GM23338 (cell line): ENCODE measurements around the gene ROBO1. TPM values are rescaled to one million over a fixed set of nuclear protein-coding genes. Genes with fewer than 3 reads are reported as not detected.

ENCODE experiments used
- ATAC-seq: fragments of 200-7000 bp; cut with Tn5 transposase; 3 replicates; pipeline ENCODE4 v1.9.1; 2020
- DNase-seq: peaks from one replicate; pipeline ENCODE4 v3.0.0-alpha.2; 2015; ENCODE audit warnings: low spot score
- H2AFZ ChIP-seq: fragments of 200-600 bp; sonication (generic); 2 replicates; pipeline ENCODE4 v1.8.0; 2016; ENCODE audit warnings: antibody characterized with exemption, mild to moderate bottlenecking, moderate library complexity
- H3F3A ChIP-seq: fragments of 200-600 bp; sonication (generic); replicated peaks from 2 replicates; pipeline ENCODE4 v1.8.0; 2017; ENCODE audit warnings: antibody characterized with exemption, mixed run types, low read depth
- H3K27ac ChIP-seq: fragments of 200-600 bp; sonication (generic); 2 replicates; pipeline ENCODE4 v1.6.1; 2016; ENCODE audit warnings: low read depth
- H3K27me3 ChIP-seq: fragments of 200-600 bp; sonication (generic); 2 replicates; pipeline ENCODE4 v1.8.0; 2016; ENCODE audit warnings: mild to moderate bottlenecking, mixed run types, moderate library complexity; ENCODE audit not compliant: insufficient read depth
- H3K36me3 ChIP-seq: fragments of 200-600 bp; sonication (generic); 2 replicates; pipeline ENCODE4 v1.8.0; 2016; ENCODE audit warnings: mild to moderate bottlenecking; ENCODE audit not compliant: insufficient read depth
- H3K4me1 ChIP-seq: fragments of 200-600 bp; sonication (generic); 2 replicates; pipeline ENCODE4 v1.8.0; 2016; ENCODE audit warnings: mild to moderate bottlenecking, moderate library complexity; ENCODE audit not compliant: insufficient read depth
- H3K4me2 ChIP-seq: fragments of 200-600 bp; sonication (generic); 2 replicates; pipeline ENCODE4 v1.7.1; 2017; ENCODE audit warnings: mixed run types
- H3K4me3 ChIP-seq: fragments of 200-600 bp; sonication (generic); 2 replicates; pipeline ENCODE4 v1.6.1; 2016; ENCODE audit warnings: mixed run types
- H3K79me2 ChIP-seq: fragments of 200-600 bp; sonication (generic); replicated peaks from 2 replicates; pipeline ENCODE4 v1.8.0; 2017; ENCODE audit warnings: mild to moderate bottlenecking; ENCODE audit not compliant: insufficient read depth
- H3K9me2 ChIP-seq: fragments of 200-600 bp; sonication (generic); 2 replicates; pipeline ENCODE4 v1.8.0; 2017; ENCODE audit not compliant: insufficient read depth
- H4K20me1 ChIP-seq: fragments of 200-600 bp; sonication (generic); replicated peaks from 2 replicates; pipeline ENCODE4 v1.8.0; 2017; ENCODE audit warnings: mild to moderate bottlenecking; ENCODE audit not compliant: insufficient read depth
- H3K27ac Mint-ChIP-seq: 2 replicates; pipeline ENCODE4 v1.8.0; 2020; ENCODE audit warnings: inconsistent platforms, mild to moderate bottlenecking, moderate library complexity, mixed read lengths
- H3K27me3 Mint-ChIP-seq: 3 replicates; pipeline ENCODE4 v1.8.0; 2022; ENCODE audit warnings: low read depth, mild to moderate bottlenecking, moderate library complexity, mixed read lengths, inconsistent platforms; ENCODE audit not compliant: insufficient read depth, poor library complexity
- H3K36me3 Mint-ChIP-seq: 3 replicates; pipeline ENCODE4 v1.8.0; 2021; ENCODE audit warnings: low read depth, mild to moderate bottlenecking, inconsistent platforms, moderate library complexity, mixed read lengths
- H3K4me1 Mint-ChIP-seq: 3 replicates; pipeline ENCODE4 v1.8.0; 2020; ENCODE audit warnings: mild to moderate bottlenecking, inconsistent platforms, mixed read lengths
- H3K4me3 Mint-ChIP-seq: 3 replicates; pipeline ENCODE4 v1.8.0; 2021; ENCODE audit warnings: moderate library complexity, mild to moderate bottlenecking, inconsistent platforms, mixed read lengths
- H3K9me3 Mint-ChIP-seq: 3 replicates; pipeline ENCODE4 v1.8.0; 2020; ENCODE audit warnings: moderate library complexity, mild to moderate bottlenecking, inconsistent platforms, mixed read lengths
- CREB1 ChIP-seq: fragments of 250-450 bp; sonication (Bioruptor Pico); IDR thresholded peaks from 2 replicates; pipeline ENCODE4 v1.5.0; 2020; ENCODE audit warnings: low read depth, mild to moderate bottlenecking, moderate library complexity
- CTCF ChIP-seq, 2 experiments: fragments of 200-600 bp in 1 of 2; sonication (generic) in 1 of 2; conservative IDR thresholded peaks; 2 replicates each; pipeline versions ENCODE4 v1.5.1 to v1.6.1; 2016 to 2017; ENCODE audit warnings: antibody characterized with exemption in 2 of 2, low read depth in 2 of 2, mild to moderate bottlenecking in 2 of 2, moderate library complexity in 1 of 2
- ETS1 ChIP-seq: IDR thresholded peaks from 2 replicates; pipeline ENCODE4 v1.6.1; 2016; ENCODE audit warnings: antibody characterized with exemption
- EZH2 ChIP-seq: fragments of 200-600 bp; sonication (generic); IDR thresholded peaks from one replicate; pipeline ENCODE4 v1.8.0; 2017; ENCODE audit warnings: antibody characterized with exemption, mild to moderate bottlenecking, low read depth; ENCODE audit not compliant: unreplicated experiment
- EZH2phosphoT487 ChIP-seq: fragments of 200-600 bp; sonication (generic); IDR thresholded peaks from one replicate; pipeline ENCODE4 v1.8.1; 2018; ENCODE audit warnings: antibody characterized with exemption; ENCODE audit not compliant: unreplicated experiment
- JUNB ChIP-seq: IDR thresholded peaks from one replicate; pipeline ENCODE4 v1.6.1; 2016; ENCODE audit warnings: antibody characterized with exemption; ENCODE audit not compliant: unreplicated experiment
- NANOG ChIP-seq: IDR thresholded peaks from 2 replicates; pipeline ENCODE4 v1.6.1; 2016; ENCODE audit warnings: antibody characterized with exemption, borderline replicate concordance
- POLR2AphosphoS5 ChIP-seq: IDR thresholded peaks from 2 replicates; pipeline ENCODE4 v1.6.1; 2016; ENCODE audit warnings: antibody characterized with exemption, low read depth
- REST ChIP-seq: IDR thresholded peaks from one replicate; pipeline ENCODE4 v1.6.1; 2018; ENCODE audit warnings: antibody characterized with exemption; ENCODE audit not compliant: unreplicated experiment
- STAT1 ChIP-seq: IDR thresholded peaks from one replicate; pipeline ENCODE4 v1.6.1; 2016; ENCODE audit warnings: antibody characterized with exemption; ENCODE audit not compliant: unreplicated experiment
- ZNF114 ChIP-seq: fragments of 250-450 bp; sonication (Bioruptor Pico); IDR thresholded peaks from 2 replicates; pipeline ENCODE4 v1.5.0; 2020; ENCODE audit warnings: mild to moderate bottlenecking, moderate library complexity
- ZNF331 ChIP-seq: fragments of 250-450 bp; sonication (Bioruptor Pico); IDR thresholded peaks from 2 replicates; pipeline ENCODE4 v1.5.0; 2020; ENCODE audit warnings: low read depth, mild to moderate bottlenecking, moderate library complexity
- polyA plus RNA-seq: library from polyadenylated mRNA; unstranded; fragments of >200 nt; fragmentation: Nextera tagmentation; extraction: Ambion mirVana; gene quantifications from 2 replicates; pipeline ENCODE4 v1.2.1, GENCODE V29; 2016
- total RNA-seq: library from RNA; depleted of rRNA; stranded (reverse); fragments of >200 nt; shearing (Covaris generic); gene quantifications from 2 replicates; pipeline ENCODE4 v1.2.3, GENCODE V29; 2014

ROBO1 gene
- total and polyA plus RNA-seq, 2 experiments from 2014 or later = 19.2 to 78.3 TPM

GRCh38 chr3:78822726-78823125 is 945.1 kb downstream of the ROBO1 start:
- Histone ChIP-seq H4K20me1 (no peaks in the 10 kb centered on the region), H3K36me3 (no peaks in the 10 kb centered on the region), H3K79me2 (no peaks in the 10 kb centered on the region), H3K9me2 (0 out of 2 replicates have a peak, but pooled peaks cover 3% of the 10 kb centered on the region), H3K4me2 (no peak overlapping the region), H3K4me3 (no peak overlapping the region), H2AFZ (no peak overlapping the region), H3K27ac (no peak overlapping the region), H3F3A (no peaks in the 10 kb centered on the region), H3K4me1 (no peaks in the 10 kb centered on the region), H3K27me3 (no peaks in the 10 kb centered on the region)
- Mint-ChIP-seq H3K36me3 (peaks cover 4% of the 10 kb centered on the region; the same call in 2 of the 3 replicates), H3K9me3 (no peaks in the 10 kb centered on the region; the same call in 2 of the 3 replicates), H3K4me1 (no peaks in the 10 kb centered on the region; the same call in 1 of the 3 replicates), H3K27me3 (no peaks in the 10 kb centered on the region), H3K4me3 (no peak overlapping the region), H3K27ac (no peak overlapping the region; the same call in 1 of the 2 replicates)
- ATAC-seq (no peak), DNase-seq (no peak)
- TF ChIP-seq ZNF331 (CRISPR knock-in tag) = no peak
- TF ChIP-seq EZH2 = no peak
- TF ChIP-seq EZH2phosphoT487 = no peak
- no peak for TF ChIP-seq ZNF114 (CRISPR knock-in tag)
- TF ChIP-seq CREB1 (CRISPR knock-in tag) = no peak
- TF ChIP-seq CTCF (conservative IDR thresholded peaks at IDR 0.05; ENCODE audit: low read depth in 2 of 2) = no peak
- no peak for TF ChIP-seq NANOG
- TF ChIP-seq JUNB = no peak
- TF ChIP-seq REST = no peak

GRCh38 chr3:78820542-78820941 is 947.3 kb downstream of the ROBO1 start:
- Histone ChIP-seq H2AFZ (no peak overlapping the region), H3K27me3 (no peaks in the 10 kb centered on the region), H4K20me1 (no peaks in the 10 kb centered on the region), H3K4me3 (no peak overlapping the region), H3K36me3 (no peaks in the 10 kb centered on the region), H3F3A (no peaks in the 10 kb centered on the region), H3K27ac (no peak overlapping the region), H3K4me1 (no peaks in the 10 kb centered on the region), H3K9me2 (0 out of 2 replicates have a peak, but pooled peaks cover 3% of the 10 kb centered on the region), H3K79me2 (no peaks in the 10 kb centered on the region), H3K4me2 (no peak overlapping the region)
- Mint-ChIP-seq H3K4me1 (peaks cover 3% of the 10 kb centered on the region), H3K9me3 (no peaks in the 10 kb centered on the region; the same call in 2 of the 3 replicates), H3K36me3 (peaks cover 4% of the 10 kb centered on the region; the same call in 2 of the 3 replicates), H3K27me3 (no peaks in the 10 kb centered on the region), H3K27ac (no peak overlapping the region), H3K4me3 (no peak overlapping the region)
- DNase-seq (no peak), ATAC-seq (no peak)
- TF ChIP-seq POLR2AphosphoS5 (no peak), REST (no peak), EZH2phosphoT487 (no peak), NANOG (no peak), EZH2 (no peak), CREB1 (CRISPR knock-in tag) (no peak), STAT1 (no peak), ETS1 (no peak), ZNF114 (CRISPR knock-in tag) (no peak), ZNF331 (CRISPR knock-in tag) (no peak), JUNB (no peak)
